MM.1S (cell line): Measurements from ENCODE around the gene LEMD2.
A peak's percentile ranks its signal among the peaks of the same experiment; 100 is the strongest.

Experiments
- DNase-seq: peaks from one replicate; pipeline ENCODE4 v3.0.0-alpha.2; 2015
- H2AFZ ChIP-seq: fragments of 300-600 bp; sonication (generic); 2 replicates; pipeline ENCODE4 v1.6.0; 2016; ENCODE audit warnings: antibody characterized with exemption, low read length
- H3F3A ChIP-seq: fragments of 300-600 bp; sonication (generic); 2 replicates; pipeline ENCODE4 v1.6.1; 2016; ENCODE audit warnings: mild to moderate bottlenecking, antibody characterized with exemption, low read length, moderate library complexity, mixed read lengths; ENCODE audit not compliant: insufficient read depth
- H3K27ac ChIP-seq: fragments of 300-600 bp; sonication (generic); 2 replicates; pipeline ENCODE4 v1.5.1; 2016; ENCODE audit warnings: mild to moderate bottlenecking, low read length
- H3K27me3 ChIP-seq: fragments of 300-600 bp; sonication (generic); replicated peaks from 2 replicates; pipeline ENCODE4 v1.6.0; 2016; ENCODE audit warnings: low read length; ENCODE audit not compliant: insufficient read depth
- H3K36me3 ChIP-seq: fragments of 300-600 bp; sonication (generic); replicated peaks from 2 replicates; pipeline ENCODE4 v1.6.1; 2016; ENCODE audit warnings: mild to moderate bottlenecking, low read length, mixed read lengths; ENCODE audit not compliant: insufficient read depth
- H3K4me1 ChIP-seq: fragments of 300-600 bp; sonication (generic); 2 replicates; pipeline ENCODE4 v1.6.1; 2016; ENCODE audit warnings: low read length, mixed read lengths
- H3K4me2 ChIP-seq: fragments of 300-600 bp; sonication (generic); 2 replicates; pipeline ENCODE4 v1.6.0; 2016; ENCODE audit warnings: low read depth, low read length
- H3K4me3 ChIP-seq: fragments of 300-600 bp; sonication (generic); 2 replicates; pipeline ENCODE4 v1.5.1; 2016; ENCODE audit warnings: low read length, mixed read lengths
- H3K79me2 ChIP-seq: fragments of 300-600 bp; sonication (generic); 2 replicates; pipeline ENCODE4 v1.6.1; 2016; ENCODE audit warnings: mixed run types, low read length, mixed read lengths
- H3K9ac ChIP-seq: fragments of 300-600 bp; sonication (generic); 2 replicates; pipeline ENCODE4 v1.6.1; 2016; ENCODE audit warnings: low read length, mixed read lengths
- H3K9me2 ChIP-seq: fragments of 300-600 bp; sonication (generic); replicated peaks from 2 replicates; pipeline ENCODE4 v1.6.1; 2016; ENCODE audit warnings: mild to moderate bottlenecking, low read length, mixed read lengths; ENCODE audit not compliant: insufficient read depth
- H3K9me3 ChIP-seq: fragments of 300-600 bp; sonication (generic); replicated peaks from 2 replicates; pipeline ENCODE4 v1.6.1; 2016; ENCODE audit warnings: mild to moderate bottlenecking, low read length, mixed read lengths; ENCODE audit not compliant: insufficient read depth
- H4K20me1 ChIP-seq: fragments of 300-600 bp; sonication (generic); 2 replicates; pipeline ENCODE4 v1.6.1; 2016; ENCODE audit warnings: mild to moderate bottlenecking, low read length, moderate library complexity, mixed read lengths; ENCODE audit not compliant: insufficient read depth
- EZH2 ChIP-seq: fragments of 300-600 bp; sonication (generic); optimal IDR thresholded peaks from 2 replicates; pipeline ENCODE3; 2017; ENCODE audit warnings: low read depth, mild to moderate bottlenecking, antibody characterized with exemption, low read length, mixed read lengths
- EZH2phosphoT487 ChIP-seq: fragments of 300-600 bp; sonication (generic); IDR thresholded peaks from 2 replicates; pipeline ENCODE4 v1.6.1; 2018; ENCODE audit warnings: antibody characterized with exemption, low read length
- TF ChIP-seq, protein P1 (sequence below): fragments of 300-600 bp; sonication (generic); IDR thresholded peaks from 2 replicates; pipeline ENCODE4 v1.5.1; 2016; ENCODE audit warnings: antibody characterized with exemption, low read length, mixed read lengths

The LEMD2 gene

DNA sequence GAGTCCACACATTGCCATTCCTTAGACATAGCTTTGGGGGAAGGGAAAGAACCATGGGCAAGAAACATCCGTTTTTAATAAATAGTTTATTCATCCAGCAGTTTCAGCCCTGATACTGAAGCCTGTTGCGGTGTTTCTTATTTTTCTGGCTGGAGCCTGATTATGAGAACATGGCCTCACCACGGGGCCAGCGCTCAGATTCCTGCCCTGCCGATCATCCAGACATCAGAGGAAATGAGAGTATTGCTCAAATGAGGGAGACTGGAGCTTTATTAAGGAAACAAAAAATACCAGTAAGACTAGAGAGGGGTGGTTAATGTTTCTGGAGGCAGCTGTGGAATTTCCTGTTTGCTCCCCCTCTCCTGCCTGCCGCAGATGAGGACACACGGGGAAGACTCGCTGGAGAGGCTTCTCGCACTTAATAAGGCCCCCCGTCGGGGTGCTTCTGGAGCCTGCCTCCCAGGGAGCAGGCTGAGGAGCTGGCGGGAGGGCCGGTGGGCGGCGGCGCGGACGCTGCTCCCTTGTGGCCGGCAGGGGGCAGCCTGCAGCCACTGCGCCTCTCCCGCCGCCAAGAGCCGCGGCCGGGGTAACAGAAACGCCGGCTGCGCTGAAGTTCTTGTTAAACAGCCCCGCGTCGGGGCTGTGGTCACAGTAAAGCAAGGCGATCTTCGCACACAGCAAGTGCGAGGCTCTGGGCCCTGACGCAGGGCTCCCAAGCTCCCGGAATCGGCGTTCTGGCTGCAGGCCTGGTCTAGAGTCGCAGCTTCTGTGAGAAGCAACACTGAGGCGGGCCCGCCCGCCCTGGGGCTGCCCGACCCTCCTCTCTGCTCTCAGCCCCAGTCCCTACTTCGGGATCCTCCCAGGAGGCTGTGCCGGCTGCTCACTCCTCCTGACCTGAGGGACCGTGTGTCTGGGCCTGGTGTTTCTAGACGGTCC, 17.5 kb downstream of the LEMD2 start:
- Histone ChIP-seq H2AFZ (no peak overlapping the region), H3K27ac (no peak overlapping the region), H3K9me3 (no peaks in the 10 kb centered on the region), H3K4me2 (no peak overlapping the region), H4K20me1 (no peaks in the 10 kb centered on the region), H3K36me3 (no peaks in the 10 kb centered on the region), H3K4me3 (no peak overlapping the region), H3K9me2 (no peaks in the 10 kb centered on the region), H3K4me1 (no peaks in the 10 kb centered on the region), H3K27me3 (peaks cover 13% of the 10 kb centered on the region; the same call in 1 of the 2 replicates), H3K9ac (no peak overlapping the region), H3K79me2 (no peaks in the 10 kb centered on the region), H3F3A (no peaks in the 10 kb centered on the region)
- TF ChIP-seq, protein P1, sequence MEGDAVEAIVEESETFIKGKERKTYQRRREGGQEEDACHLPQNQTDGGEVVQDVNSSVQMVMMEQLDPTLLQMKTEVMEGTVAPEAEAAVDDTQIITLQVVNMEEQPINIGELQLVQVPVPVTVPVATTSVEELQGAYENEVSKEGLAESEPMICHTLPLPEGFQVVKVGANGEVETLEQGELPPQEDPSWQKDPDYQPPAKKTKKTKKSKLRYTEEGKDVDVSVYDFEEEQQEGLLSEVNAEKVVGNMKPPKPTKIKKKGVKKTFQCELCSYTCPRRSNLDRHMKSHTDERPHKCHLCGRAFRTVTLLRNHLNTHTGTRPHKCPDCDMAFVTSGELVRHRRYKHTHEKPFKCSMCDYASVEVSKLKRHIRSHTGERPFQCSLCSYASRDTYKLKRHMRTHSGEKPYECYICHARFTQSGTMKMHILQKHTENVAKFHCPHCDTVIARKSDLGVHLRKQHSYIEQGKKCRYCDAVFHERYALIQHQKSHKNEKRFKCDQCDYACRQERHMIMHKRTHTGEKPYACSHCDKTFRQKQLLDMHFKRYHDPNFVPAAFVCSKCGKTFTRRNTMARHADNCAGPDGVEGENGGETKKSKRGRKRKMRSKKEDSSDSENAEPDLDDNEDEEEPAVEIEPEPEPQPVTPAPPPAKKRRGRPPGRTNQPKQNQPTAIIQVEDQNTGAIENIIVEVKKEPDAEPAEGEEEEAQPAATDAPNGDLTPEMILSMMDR = peak; percentile 74
- no peak for TF ChIP-seq EZH2phosphoT487
- DNase-seq = peak; percentile 64

DNA sequence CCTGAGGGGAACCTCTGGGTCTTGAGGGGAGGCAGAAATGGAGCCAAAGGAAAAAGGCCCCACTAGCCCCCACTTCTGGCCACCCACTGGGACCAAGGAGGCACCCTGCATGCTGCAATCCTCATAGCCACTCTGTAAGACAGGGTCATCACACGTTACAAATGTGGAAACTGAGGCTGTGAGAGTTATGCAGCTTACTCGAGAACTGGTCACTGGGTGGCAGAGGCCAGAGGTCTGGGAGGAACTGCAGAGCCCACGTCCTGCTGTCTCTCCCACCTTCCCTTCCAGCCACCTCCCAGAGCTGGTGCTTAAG, 18.1 kb downstream of the LEMD2 start:
- Histone ChIP-seq H3K27me3 (peaks cover 19% of the 10 kb centered on the region; the same call in 1 of the 2 replicates), H3K4me3 (no peak overlapping the region), H3K36me3 (no peaks in the 10 kb centered on the region), H3K9me2 (no peaks in the 10 kb centered on the region), H3K9ac (no peak overlapping the region), H3K9me3 (no peaks in the 10 kb centered on the region), H3K79me2 (no peaks in the 10 kb centered on the region), H3K27ac (no peak overlapping the region), H3K4me1 (no peaks in the 10 kb centered on the region), H4K20me1 (no peaks in the 10 kb centered on the region), H2AFZ (no peak overlapping the region), H3F3A (no peaks in the 10 kb centered on the region), H3K4me2 (no peak overlapping the region)
- no peak for TF ChIP-seq EZH2
- TF ChIP-seq EZH2phosphoT487 = no peak
- TF ChIP-seq, protein P1 = no peak
- no peak for DNase-seq

DNA sequence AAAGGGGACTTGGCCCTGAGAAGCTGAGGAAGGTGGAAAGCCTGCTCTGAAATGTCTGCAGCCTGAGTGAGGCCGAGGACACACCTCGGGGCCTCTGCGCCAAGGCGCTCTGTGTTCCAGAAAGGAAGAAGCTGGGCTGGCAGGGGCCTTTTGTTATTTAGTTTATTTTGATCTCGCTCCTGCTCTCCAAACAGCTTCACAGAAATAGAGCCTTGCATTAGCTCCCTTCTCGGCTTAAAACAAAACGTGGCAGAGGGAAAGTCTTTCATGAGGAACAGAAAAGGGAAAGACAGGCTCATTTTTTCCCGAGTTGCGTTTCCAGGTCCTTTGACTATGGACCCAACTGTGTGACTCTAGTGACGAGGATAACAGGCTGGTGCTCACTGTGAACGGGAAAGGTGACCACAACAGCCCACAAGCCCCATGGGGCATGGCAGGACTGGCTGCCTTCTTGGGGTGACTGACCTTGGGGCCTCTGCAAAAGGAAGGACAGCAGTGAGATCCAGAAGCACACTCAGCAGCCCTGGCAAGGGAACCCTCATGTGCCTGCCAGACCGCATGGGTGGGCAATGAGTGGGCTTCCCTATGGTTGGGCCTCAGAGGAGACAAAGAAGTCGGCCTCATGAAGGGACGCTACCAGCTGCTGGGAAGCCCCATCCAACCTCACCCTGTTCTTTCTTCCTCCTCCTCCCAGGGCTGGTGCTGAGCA, 18.7 kb downstream of the LEMD2 start:
- Histone ChIP-seq H3K9ac (no peak overlapping the region), H3K9me2 (no peaks in the 10 kb centered on the region), H3K79me2 (no peaks in the 10 kb centered on the region), H3K27me3 (peaks cover 24% of the 10 kb centered on the region; the same call in 1 of the 2 replicates), H3K9me3 (no peaks in the 10 kb centered on the region), H3F3A (no peaks in the 10 kb centered on the region), H3K4me3 (no peak overlapping the region), H3K27ac (no peak overlapping the region), H4K20me1 (no peaks in the 10 kb centered on the region), H3K4me2 (no peak overlapping the region), H2AFZ (no peak overlapping the region), H3K4me1 (no peaks in the 10 kb centered on the region), H3K36me3 (no peaks in the 10 kb centered on the region)
- no peak for TF ChIP-seq EZH2
- TF ChIP-seq, protein P1 = no peak
- no peak for TF ChIP-seq EZH2phosphoT487
- DNase-seq = no peak
